Measurements from ENCODE around the gene TMEM212. TPM values are rescaled to one million over a fixed set of nuclear protein-coding genes. Genes with fewer than 3 reads are reported as not detected.

The TMEM212 gene
- total and polyA plus RNA-seq, 4 donors: 1.5 to 16.5 (median 8.1) TPM

- H3K4me1 ChIP-seq (ENCODE audit: control insufficient read depth in 5 of 5, insufficient read depth in 5 of 5, low read length in 5 of 5): peaks cover 0 to 7% (median 6%) of the 10 kb centered on the region in 5 donors
- no peaks in the 10 kb centered on the region for H3K27me3 ChIP-seq (ENCODE audit: control insufficient read depth in 3 of 3, insufficient read depth in 3 of 3, low read length in 2 of 3)
- TF ChIP-seq CTCF (IDR thresholded peaks at IDR 0.05; ENCODE audit: control extremely low read depth, extremely low read depth): no peak
- H3K27ac ChIP-seq (ENCODE audit: low read depth in 1 of 2, low read length in 1 of 2): no peak overlapping the region
- no peak for DNase-seq
- WGBS, 2 donors: 68 to 79% methylated on average over 3 of the region's 3 CpGs
- no peak overlapping the region for H3K4me3 ChIP-seq
- no peaks in the 10 kb centered on the region for H3K36me3 ChIP-seq (ENCODE audit: control insufficient read depth in 4 of 4, insufficient read depth in 4 of 4, low read length in 4 of 4)
- no peak for ATAC-seq (ENCODE audit: insufficient read depth, low FRiP score)
- H3K9me3 ChIP-seq (ENCODE audit: control insufficient read depth in 4 of 4, insufficient read depth in 3 of 4, low read length in 3 of 4): no peaks in the 10 kb centered on the region
- H3K9ac ChIP-seq (ENCODE audit: insufficient read depth in 1 of 2, low read length in 2 of 2): no peak overlapping the region
These were observed 2.5 kb downstream of the TMEM212 start for GRCh38 chr3:171845481-171846284.

GRCh38 chr3:171846597-171846996 lies 3.4 kb downstream of the TMEM212 start:
- no peak for TF ChIP-seq CTCF (IDR thresholded peaks at IDR 0.05; ENCODE audit: control extremely low read depth, extremely low read depth)
- ATAC-seq (ENCODE audit: insufficient read depth, low FRiP score) (no peak), DNase-seq (no peak)
- no peaks in the 10 kb centered on the region for H3K27me3 ChIP-seq (ENCODE audit: control insufficient read depth in 3 of 3, insufficient read depth in 3 of 3, low read length in 2 of 3)
- H3K27ac ChIP-seq (ENCODE audit: low read depth in 1 of 2, low read length in 1 of 2): no peak overlapping the region
- peaks cover 0 to 6% (median 4%) of the 10 kb centered on the region in 5 donors for H3K4me1 ChIP-seq (ENCODE audit: control insufficient read depth in 5 of 5, insufficient read depth in 5 of 5, low read length in 5 of 5)
- no peak overlapping the region for H3K4me3 ChIP-seq
- no peaks in the 10 kb centered on the region for H3K36me3 ChIP-seq (ENCODE audit: control insufficient read depth in 4 of 4, insufficient read depth in 4 of 4, low read length in 4 of 4)
- 74 to 81% methylated on average over 2 of the region's 2 CpGs for WGBS, 2 donors
- no peaks in the 10 kb centered on the region for H3K9me3 ChIP-seq (ENCODE audit: control insufficient read depth in 4 of 4, insufficient read depth in 3 of 4, low read length in 3 of 4)
- no peak overlapping the region for H3K9ac ChIP-seq (ENCODE audit: insufficient read depth in 1 of 2, low read length in 2 of 2)

GRCh38 chr3:171847133-171847532 lies 4.0 kb downstream of the TMEM212 start:
- DNase-seq (no peak), ATAC-seq (ENCODE audit: insufficient read depth, low FRiP score) (no peak)
- H3K27ac ChIP-seq (ENCODE audit: low read depth in 1 of 2, low read length in 1 of 2): no peak overlapping the region
- no peak overlapping the region for H3K4me3 ChIP-seq
- H3K9ac ChIP-seq (ENCODE audit: insufficient read depth in 1 of 2, low read length in 2 of 2): no peak overlapping the region
- 74 to 83% methylated on average over 6 of the region's 6 CpGs for WGBS, 2 donors
- no peaks in the 10 kb centered on the region for H3K27me3 ChIP-seq (ENCODE audit: control insufficient read depth in 3 of 3, insufficient read depth in 3 of 3, low read length in 2 of 3)
- H3K4me1 ChIP-seq (ENCODE audit: control insufficient read depth in 5 of 5, insufficient read depth in 5 of 5, low read length in 5 of 5): peaks cover 0 to 6% (median 3%) of the 10 kb centered on the region in 5 donors
- no peaks in the 10 kb centered on the region for H3K9me3 ChIP-seq (ENCODE audit: control insufficient read depth in 4 of 4, insufficient read depth in 3 of 4, low read length in 3 of 4)
- no peaks in the 10 kb centered on the region for H3K36me3 ChIP-seq (ENCODE audit: control insufficient read depth in 4 of 4, insufficient read depth in 4 of 4, low read length in 4 of 4)
- no peak for TF ChIP-seq CTCF (IDR thresholded peaks at IDR 0.05; ENCODE audit: control extremely low read depth, extremely low read depth)
